Measurements from ENCODE around the gene GRID1.
A peak's percentile ranks its signal among the peaks of the same experiment; 100 is the strongest.

DNA sequence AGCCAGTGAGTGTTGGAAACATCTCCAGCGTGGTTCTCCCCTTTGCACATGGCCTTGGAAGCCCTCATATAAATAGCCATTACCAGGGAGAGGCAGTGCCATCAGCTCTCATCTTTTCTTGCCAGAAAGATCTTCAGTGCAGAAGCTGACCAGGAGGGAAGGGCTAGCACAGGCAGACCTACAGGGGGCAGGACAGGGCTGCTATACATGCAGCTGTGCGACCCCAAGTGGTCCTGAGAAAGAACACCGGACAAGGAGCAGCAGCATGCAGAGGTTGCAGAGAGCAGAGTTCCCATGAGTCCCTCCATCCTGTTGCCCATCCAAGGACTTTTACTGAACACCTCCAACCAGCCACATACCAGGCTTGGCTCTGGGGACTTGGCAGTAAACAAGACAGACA is 17.1 kb downstream of the GRID1 start:
- TF ChIP-seq CTCF (IDR thresholded peaks at IDR 0.05; ENCODE audit: insufficient read depth, low read depth, low read length) (peak; percentile 35), EZH2 (IDR thresholded peaks at IDR 0.05; ENCODE audit: insufficient read depth, low read length) (no peak)
